ENCODE measurements around the gene PTRH1.

PTRH1 gene

DNA sequence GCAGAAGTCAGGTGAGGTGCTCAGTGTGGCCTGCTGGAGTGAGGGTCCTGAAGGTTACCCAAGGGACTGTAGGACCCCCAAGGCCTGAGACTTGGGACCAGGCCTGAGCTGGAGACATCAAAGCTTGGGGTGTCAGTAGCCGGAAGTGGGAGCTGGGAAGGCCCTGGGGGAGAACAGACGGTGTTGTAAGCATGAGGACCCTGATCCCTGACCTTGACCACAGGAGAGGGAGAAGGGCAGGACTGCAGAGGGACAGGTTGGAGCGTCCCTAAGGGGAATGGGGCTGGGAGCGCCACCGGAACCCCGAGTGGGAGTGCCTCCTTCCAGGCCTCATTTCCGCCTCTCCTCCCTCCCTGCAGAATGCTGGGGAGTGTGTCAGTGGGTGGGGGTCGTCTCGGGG is 949 bp upstream of the PTRH1 start:
- no peak for DNase-seq

DNA sequence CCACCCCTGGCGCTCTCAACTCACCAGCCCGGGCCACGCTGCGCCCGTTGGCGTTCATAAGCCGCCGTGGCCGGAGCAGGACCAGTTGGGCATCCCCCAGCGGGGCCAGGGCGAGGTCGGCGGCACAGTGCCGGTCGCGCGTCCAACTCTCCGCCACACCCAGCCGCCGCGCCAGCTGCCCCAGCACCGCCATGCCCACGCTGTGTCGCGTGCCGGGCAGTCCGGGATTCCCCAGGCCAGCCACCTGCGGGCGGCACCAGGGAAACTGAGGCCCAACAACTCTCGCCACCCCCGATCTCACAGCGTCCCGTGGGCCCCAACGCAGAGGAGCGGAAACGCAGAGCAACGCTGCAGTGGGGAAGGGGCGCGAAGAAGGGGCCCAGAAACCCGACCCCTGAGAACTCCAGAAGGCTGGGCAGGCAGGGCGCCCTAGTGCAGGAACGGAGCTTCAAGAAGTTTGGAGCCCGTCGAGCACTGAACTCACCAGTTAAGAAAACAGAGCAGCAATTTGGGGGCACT is 453 bp downstream of the PTRH1 start:
- DNase-seq, result no peak

DNA sequence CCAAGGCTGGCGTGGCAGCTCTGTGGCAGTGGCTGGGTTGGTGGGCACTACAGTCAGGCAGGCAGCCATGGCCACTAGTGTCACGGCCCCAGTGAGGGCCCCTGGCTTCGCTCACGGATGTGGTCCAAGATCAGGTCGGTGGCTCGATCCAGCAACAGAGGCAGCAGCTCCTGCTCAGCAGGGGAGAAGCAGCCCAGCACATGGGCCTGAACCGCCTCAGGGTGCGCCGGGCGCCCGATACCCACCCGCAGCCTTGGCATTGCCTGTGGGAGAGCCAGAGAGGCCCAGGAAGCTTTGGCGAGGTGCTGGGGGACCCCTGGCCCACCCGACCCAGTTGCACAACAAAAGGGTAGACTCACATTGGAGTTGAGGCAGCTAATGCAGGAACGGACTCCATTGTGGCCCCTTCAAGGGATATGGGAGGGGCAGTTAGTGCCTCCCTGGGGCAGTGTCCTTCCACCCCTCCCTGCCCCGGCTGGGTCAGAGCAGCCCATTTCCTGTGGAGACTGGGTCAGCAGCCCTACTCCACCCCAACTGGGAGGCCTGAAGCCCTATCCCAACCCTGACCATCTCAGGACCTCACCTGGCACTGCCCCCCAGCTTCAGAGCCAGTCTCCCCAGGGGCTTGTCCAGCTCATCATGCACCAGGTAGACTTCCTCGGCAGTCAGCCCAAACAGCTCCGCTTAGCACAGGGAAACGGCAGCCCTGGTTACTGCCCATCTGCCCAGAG is 1.3 kb downstream of the PTRH1 start:
- DNase-seq, result no peak

DNA sequence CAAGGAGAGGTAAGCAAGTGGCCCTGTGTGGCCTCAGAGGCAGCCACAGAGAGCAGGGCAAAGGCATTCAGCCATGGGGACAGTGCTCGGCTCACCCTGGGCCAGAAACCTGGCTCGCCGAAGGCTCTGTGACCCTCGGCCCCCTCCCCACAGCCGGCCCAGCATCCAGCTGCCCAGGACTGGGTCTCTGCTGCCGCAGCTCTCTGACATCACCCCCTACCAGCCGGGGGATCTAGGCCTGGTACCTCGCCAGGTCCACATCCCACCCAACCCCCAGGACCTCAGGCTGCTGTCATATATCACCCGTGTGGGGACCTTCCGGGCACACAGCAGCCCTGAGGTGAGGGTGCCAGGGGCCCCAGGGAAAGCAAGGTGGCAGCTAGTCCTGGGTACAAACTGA is 2.6 kb downstream of the PTRH1 start:
- DNase-seq, result no peak

DNA sequence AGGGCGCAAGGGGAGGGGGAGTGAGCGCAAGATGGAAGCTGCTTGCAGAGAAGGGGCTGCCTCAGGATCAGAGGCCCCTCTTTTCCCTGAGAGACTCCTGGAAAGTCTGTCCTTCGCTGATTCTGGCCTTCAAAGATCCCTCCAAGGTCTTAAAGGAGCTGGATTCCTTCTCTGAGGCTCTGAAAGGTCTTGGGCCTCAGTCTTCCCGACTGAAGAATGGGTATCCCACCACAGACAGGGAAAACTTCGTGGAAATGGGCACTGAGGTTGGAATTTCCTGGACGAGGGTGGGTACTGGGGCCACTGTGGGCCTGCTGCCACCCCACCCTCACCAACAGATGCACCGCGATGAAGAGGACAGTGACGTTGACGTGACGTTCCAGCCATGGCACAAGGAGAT is 3.1 kb downstream of the PTRH1 start:
- no peak for DNase-seq

DNA sequence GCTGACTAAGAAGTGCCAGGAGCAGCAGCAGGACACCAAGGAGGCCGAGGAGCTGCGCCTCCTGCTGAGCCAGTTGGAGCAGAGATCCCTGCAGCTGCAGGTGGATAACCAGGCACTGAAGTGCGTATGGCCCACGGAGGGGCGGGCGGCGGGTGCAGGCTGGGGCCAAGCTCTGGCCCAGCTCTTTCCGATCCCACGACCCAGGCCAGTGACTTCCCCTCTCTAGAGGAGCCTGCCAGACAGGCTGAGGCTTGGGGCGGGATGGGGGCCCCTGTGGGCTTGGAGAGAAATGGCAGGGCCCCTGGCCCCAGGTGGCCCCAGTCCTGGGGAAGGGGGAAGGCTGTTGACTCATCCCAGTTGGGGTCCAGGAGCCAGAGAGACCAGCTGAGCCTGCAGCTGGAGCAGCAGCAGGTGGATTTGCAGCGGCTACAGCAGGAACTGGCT is 3.6 kb downstream of the PTRH1 start:
- DNase-seq, result no peak

DNA sequence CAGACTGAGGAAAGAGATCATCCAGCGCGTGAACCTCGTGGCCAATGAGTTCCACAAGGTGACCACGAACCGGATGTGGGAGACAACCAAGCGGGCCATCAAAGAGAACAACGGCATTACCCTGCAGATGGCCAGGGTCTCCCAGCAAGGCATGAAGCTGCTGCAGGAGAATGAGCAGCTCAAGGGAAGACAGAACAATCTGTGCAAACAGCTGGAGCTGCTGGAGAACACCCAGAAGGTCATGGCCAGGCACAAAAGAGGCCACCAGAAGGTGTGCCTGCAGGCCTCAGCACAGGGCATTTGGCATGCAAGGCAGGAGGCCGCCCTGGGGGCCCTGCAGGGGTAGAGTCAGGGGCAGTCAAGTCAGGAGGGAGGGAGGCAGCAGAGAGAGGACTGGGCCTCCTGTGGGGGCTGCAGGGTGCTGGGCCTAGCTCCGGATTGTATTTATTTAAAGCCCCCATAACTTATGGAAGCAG is 4.2 kb downstream of the PTRH1 start:
- no peak for DNase-seq

DNA sequence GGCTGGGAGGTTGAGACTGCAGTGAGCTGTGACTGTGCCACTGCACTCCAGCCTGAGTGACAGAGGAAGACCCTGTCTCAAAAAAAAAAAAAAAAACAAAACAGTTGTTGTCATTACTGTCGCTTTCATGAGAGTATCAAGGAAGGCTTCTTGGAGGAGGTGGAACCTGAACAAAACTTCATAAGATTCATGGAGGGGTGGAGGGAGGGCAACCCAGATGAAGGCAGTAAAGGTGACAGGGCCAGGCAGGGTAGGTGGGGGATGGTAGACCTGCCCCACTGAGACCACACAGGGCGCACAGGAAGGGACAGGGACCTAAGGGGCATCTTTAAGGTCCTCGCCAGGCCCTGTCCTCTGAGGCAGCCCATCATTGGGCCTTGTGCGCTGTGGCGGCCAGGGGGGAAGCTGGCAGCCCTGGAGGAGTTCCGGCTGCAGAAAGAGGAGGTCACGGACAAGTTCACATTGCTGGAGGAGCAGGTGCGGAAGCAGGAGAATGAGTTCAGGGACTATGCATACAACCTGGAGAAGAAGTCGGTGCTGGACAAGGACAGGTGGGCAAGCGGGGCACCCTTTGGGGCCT is 5.2 kb downstream of the PTRH1 start:
- DNase-seq, result no peak

DNA sequence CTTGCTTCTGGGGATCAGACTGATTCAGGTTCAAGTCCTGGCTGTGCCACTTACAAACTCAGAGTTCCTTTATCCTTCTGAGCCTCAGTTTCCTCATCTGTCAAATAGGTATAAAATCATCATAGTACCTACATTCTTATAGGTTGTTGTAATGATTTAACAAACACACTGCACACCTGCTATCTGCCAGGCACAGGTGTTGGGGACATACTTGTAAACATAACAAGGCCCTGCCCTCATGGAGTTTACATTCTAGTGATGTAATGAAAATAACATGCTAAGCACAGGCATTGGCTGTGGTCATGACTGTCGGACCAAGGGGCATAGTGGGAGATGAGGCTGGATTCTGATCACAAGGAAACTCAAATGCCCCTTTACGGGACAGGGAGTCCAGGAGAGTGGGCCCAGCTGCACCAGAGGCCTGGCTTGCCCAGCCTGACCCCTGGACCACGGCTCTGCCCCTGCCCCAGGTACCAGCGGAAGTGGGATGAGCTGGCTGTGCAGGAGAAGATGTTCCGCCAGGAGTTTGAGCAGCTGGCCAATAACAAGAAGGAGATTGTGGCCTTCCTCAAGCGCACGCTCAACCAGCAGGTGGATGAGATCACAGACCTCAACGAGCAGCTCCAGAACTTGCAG is 6.4 kb downstream of the PTRH1 start:
- no peak for DNase-seq

DNA sequence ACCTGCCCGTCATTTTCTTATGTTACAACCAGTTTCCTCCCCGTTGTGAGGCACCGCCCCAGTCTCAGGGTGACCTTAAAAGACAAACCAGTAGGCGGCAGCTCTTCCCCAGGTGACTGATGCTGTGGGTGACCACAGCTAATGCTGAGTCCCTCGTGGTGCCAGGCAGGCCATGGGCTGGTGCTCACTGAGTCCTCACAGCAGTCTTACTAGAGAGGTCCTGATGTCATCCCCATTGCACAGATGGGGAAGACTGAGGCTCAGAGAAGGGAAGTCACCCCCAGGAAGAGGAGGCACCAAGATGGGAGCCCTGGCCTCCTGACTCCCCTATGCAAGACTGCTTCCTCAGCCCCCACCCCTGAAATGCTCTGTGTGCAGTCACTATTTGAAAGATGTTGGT is 7.7 kb downstream of the PTRH1 start:
- no peak for DNase-seq

DNA sequence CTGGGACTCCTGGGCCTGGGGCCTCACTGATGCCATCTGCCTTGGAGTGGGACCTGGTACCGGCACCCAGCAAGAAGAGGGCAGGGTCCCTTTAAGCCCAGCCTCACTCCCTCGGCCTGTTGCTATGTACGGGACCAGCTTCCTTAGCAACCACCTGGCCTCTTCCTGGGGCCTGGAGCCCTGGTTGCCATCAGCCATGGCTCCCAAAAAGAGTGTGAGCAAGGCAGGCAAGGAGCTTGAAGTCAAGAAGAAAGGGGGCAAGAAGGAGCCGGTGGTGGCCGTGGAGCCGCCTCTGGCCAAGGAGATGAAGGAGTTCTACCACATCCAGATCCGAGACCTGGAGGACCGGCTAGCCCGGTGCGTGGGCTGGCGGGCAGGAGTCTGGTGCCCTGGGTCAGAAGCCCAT is 8.6 kb downstream of the PTRH1 start, which contains the start of gene CFAP157:
Gene CFAP157 (plus strand): TSS at position 153 of the 406 bp plus-strand sequence. CDS start 44 bp downstream, at position 197.
- no peak for DNase-seq

DNA sequence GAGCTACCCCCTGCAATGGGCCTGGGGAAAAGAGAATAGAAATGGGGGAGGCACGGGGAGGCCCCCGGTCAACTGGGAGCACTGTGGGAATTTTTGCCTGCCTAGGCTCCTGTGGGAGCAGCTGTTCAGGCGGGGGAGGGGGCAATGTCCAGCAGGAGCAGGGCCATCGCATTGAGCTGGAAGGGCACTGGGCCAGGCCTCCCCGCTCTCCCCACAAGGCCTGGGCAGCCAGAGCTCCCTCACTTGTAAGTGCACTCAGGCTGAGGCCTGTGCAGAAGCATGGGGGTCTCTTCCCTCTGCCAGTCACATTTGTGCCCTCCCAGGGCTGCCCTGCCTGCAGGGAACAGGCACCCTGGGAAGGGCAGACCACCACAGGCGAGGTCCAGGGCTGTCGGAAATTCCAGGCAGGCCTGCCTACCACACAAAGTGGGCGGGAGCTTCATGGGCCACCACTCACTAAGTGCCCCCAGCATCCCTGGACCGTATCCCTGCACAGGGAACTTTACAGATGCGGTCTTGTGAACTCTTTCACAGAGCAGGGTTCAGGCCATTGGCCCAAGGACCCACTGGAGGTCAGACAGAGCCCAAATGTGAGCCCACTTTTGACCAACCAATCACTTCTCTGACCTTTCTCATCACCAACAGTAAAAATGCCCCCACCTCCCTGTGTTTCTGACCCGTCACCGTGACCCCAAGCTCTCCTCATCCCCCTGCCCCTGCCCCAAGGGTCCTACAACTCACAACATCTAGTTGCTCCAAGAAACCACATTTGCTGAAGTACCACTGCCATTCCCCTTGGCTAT is 9.7 kb downstream of the PTRH1 start:
- DNase-seq, result no peak

DNA sequence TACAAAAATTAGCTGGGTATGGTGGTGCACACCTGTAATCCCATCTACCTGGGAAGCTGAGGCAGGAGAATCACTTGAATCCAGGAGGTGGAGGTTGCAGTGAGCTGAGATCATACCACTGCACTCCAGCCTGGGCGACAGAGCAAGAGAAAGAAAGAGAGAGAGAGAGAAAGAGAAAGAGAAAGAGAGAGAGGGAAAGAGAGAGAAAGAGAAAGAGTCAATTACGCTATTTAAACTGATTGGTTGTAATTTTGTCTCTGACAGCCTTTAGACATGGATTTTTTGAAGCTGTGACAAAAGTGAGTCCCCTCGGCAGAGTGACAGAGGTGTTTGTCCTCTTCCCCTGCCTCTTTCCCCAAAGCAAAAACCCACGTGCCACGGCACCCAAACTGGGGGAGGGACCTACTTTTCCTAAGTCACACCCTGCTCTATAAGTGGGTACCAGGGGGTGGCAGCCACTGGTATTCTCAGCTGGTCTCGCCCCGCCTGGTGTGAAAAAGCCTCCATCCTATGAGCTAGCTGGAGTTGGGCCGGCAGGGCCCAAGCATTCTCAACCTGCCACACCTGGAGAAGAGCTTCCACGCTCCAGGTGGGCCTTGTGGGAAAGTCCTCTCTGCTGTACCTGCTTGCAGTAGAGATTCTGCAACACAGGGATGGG is 12.0 kb downstream of the PTRH1 start:
- no peak for DNase-seq

DNA sequence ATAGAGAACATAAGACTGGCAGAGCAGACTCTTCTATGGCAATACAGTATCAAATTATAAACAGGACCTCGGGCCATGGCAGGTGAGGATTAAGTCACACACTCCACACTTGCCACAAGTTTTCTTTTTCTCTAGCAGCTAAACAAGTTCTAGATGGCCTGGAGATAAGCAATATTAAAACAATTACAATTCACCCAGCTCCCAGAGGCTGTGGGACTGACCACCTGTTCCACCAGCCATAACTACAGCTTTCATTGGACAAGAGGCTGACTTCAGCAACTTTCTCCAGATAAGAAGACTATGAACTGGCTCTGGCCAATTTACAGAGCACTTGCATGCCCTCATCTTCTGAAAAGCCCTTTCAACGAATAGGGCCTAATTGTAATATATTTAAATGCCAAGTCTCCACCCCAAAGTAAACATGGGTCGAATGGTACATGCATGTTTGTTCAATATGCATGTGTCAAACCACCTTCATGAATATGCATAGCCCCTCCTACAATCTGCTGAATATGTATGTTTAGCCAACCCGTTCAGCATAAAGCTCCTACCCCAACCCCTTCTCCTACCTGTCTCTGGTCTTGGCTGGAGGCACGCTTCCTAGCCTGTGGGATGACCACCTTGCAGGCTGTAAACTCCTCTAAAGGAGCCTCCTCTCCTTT is 14.7 kb downstream of the PTRH1 start:
- no peak for DNase-seq

DNA sequence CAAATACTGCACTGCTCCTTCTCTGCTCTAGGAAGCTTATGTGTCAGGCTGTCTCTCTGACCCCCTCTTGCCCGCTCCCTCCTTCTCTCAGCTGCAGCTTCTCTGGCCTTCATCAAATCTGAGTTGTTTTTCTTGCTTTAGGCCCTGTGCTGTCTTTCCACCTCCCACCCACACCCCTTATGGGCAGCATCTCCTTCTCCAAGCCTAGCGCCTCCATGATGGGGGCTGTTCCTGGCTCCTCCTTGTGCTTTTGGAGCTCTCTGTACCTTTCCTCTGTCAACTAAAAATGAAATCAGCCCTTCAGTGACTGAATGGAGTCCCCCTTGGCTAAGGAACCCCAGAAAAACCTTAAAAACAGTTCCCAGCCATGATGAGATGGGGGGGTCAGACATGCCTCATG is 15.3 kb downstream of the PTRH1 start:
- no peak for DNase-seq

DNA sequence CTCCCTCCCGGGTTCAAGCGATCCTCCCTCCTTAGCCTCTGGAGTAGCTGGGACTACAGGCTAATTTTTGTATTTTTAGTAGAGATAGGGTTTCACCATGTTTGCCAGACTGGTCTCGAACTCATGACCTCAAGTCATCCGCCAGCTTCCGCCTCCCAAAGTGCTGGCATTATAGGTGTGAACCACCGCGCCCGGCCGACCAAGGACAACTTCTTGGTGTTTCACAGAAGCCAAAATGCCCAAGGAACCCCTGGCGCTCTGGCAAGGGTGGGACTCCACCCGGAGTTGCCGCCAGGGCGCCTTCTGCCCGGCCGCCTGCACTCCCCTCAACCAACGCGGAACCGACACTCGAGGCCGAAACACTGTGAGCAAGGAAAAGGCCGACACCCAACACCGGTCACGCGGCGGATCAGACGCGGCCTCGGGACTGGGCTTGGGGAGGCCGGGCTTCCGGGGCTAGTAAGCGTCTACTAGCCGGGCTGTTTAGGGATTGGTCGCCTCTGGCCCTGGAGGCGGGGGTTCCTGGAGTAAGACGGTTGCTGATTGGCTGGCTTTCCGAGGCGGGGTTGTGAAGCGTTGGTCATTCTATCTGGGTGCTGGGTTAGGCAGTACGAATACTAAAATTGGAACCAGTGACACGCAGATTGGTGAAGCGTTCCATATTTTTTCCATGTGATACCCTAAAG is 16.3 kb downstream of the PTRH1 start:
- no peak for DNase-seq

DNA sequence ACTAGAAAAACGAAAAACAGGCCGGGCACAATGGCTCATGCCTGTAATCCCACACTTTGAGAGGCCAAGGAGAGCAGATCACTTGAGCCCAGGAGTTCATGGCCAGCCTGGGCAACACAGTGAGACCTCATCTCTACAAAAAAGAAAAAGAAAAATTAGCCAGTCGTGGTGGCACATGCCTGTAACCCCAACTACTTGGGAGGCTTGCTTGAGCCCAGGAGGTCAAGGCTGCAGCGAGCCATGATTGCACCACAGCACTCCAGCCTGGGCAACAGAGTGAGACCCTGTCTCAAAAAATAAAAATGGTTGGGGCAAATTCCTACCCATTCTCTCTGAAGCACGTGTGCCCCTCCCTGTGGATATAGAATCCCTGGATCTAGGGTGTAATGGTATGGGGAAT is 17.1 kb downstream of the PTRH1 start:
- no peak for DNase-seq

DNA sequence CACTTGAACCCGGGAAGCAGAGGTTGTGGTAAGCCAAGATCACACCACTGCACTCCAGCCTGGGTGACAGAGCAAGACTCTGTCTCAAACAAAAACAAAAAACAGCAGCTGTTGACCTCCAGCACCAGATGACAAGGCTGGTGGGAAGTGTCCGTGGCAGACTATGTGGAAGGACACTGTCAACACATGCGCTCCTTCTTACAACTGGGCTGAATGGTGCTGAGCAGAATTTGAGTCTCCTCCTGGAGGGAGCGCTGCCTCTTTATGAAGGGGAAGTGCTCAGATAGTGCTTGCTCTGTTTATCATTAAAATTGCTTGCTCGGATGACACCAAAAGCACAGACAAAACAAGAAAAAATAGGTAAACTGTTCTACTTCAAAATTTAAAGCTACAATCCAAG is 17.9 kb downstream of the PTRH1 start:
- DNase-seq, result no peak

DNA sequence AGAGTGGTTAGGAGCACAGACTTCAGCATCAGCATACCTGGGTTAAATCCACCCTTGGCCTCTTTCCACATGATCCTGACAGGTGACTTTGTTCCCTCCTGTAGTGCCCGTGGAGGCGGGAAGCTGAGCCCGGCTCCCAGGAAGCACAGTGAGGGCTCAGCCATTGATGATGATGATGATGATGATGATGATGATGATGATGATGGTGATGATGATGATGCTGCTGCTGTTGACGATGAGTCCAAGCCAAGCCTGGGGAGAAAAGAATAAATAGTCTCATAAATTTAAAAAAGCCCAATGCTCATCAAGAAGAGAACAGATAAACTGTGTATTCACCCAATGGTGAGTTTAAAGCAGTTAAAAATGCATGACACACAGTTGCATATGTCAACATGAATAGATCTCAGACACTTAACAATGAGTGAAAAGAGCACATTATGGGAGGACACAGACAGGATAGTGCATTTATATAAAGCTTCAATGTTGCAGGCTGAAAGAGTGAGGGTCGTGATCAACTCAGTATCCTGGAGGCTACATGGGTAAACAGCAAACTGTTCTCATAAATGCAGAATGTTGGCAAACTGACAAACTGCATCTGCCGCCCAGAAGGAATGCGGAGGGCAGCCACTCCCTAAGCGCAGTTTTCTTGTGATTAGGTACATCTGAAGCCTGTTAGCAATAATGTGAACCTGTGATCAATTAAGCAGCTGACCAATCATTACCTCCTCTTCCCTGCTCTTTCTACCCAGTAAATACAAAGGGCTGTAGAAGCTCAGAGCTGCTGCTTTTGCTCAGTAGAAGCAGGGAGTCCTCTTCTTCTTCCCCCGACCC is 20.4 kb downstream of the PTRH1 start:
- DNase-seq, result no peak

DNA sequence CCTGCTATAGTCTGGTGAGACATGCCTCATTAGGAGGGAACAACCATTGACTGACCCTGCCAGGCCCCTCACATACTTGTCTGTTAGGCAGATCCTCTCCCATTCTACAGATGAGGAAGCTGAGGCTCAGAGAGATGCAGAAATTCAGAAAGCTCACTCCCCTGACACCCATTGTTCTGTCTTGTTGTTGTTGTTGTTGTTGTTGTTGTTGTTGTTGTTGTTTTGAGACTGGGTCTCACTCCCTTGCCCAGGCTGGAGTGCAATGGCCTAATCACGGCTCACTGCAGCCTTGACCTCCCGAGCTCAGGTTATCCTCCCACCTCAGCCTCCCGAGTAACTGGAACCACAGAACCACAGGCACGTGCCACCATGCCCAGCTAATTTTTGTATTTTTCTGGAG is 21.8 kb downstream of the PTRH1 start:
- DNase-seq, result no peak

All from NCI-H446 (cell line).